Neural cell (in vitro differentiated cells): ENCODE data around the gene RSPO4.

ENCODE experiments used
- POLR2AphosphoS5 ChIP-seq: IDR thresholded peaks from 2 replicates; pipeline ENCODE4 v1.6.1; 2012
- TAF1 ChIP-seq: IDR thresholded peaks from 2 replicates; pipeline ENCODE4 v1.6.1; 2012; ENCODE audit warnings: low read depth

GRCh38 chr20:973785-974194 is 28.3 kb downstream of the RSPO4 start:
- TF ChIP-seq POLR2AphosphoS5 (no peak), TAF1 (no peak)
